ENCODE measurements around the gene TRABD2B. TPM values are rescaled to one million over a fixed set of nuclear protein-coding genes. Genes with fewer than 3 reads are reported as not detected.
"Not testable (repeated sequence)": the region's sequence is repeated elsewhere in the genome, so short reads cannot be mapped to it uniquely, and the experiment has no call there.

Gene TRABD2B
- total RNA-seq, 1 experiment from 2014 or later = not detected

GRCh38 chr1:47964636-47965035 is 32.5 kb downstream of the TRABD2B start:
- intact Hi-C loops (cut with micrococcal nuclease; ENCODE audit: unreplicated experiment) = no loop called here
- CTCF ChIA-PET = no interaction called here
- no TSS peak for BruUV-seq (replicated peaks)
- Histone ChIP-seq H3K27ac (ENCODE audit: low read depth, low read length, poor library complexity, severe bottlenecking) (no peak overlapping the region), H3K36me3 (ENCODE audit: insufficient read depth, low read length, poor library complexity, severe bottlenecking) (no peaks in the 10 kb centered on the region), H3K4me1 (ENCODE audit: insufficient read depth, low read length, poor library complexity, severe bottlenecking) (no peaks in the 10 kb centered on the region), H3K27me3 (replicated peaks; ENCODE audit: insufficient read depth, low read depth, low read length, poor library complexity) (no peaks in the 10 kb centered on the region), H3K4me3 (ENCODE audit: low read depth, low read length, poor library complexity, severe bottlenecking) (no peak overlapping the region), H3K9me3 (ENCODE audit: low read depth, low read length, poor library complexity, severe bottlenecking) (no peaks in the 10 kb centered on the region)
- DNase-seq (ENCODE audit: low spot score) = no peak
- POLR2A ChIA-PET (ENCODE audit: low non-redundant PET) = no interaction called here
- TF ChIP-seq EZH2 (IDR thresholded peaks at IDR 0.05; ENCODE audit: borderline replicate concordance, low read depth, low read length, poor library complexity, severe bottlenecking) (no peak), CTCF (conservative IDR thresholded peaks at IDR 0.05; ENCODE audit: low read depth, low read length) (no peak)

- DNase-seq (ENCODE audit: low spot score) = no peak
- no TSS peak for BruUV-seq (replicated peaks)
- intact Hi-C loops (cut with micrococcal nuclease; ENCODE audit: unreplicated experiment) = no loop called here
- TF ChIP-seq CTCF (conservative IDR thresholded peaks at IDR 0.05; ENCODE audit: low read depth, low read length) (no peak), EZH2 (IDR thresholded peaks at IDR 0.05; ENCODE audit: borderline replicate concordance, low read depth, low read length, poor library complexity, severe bottlenecking) (no peak)
- no peak overlapping the region for H3K4me3 ChIP-seq (ENCODE audit: low read depth, low read length, poor library complexity, severe bottlenecking)
- no peaks in the 10 kb centered on the region for H3K27me3 ChIP-seq (replicated peaks; ENCODE audit: insufficient read depth, low read depth, low read length, poor library complexity)
- no peak overlapping the region for H3K27ac ChIP-seq (ENCODE audit: low read depth, low read length, poor library complexity, severe bottlenecking)
- H3K9me3 ChIP-seq (ENCODE audit: low read depth, low read length, poor library complexity, severe bottlenecking) = no peaks in the 10 kb centered on the region
- no peaks in the 10 kb centered on the region for H3K36me3 ChIP-seq (ENCODE audit: insufficient read depth, low read length, poor library complexity, severe bottlenecking)
- POLR2A ChIA-PET (ENCODE audit: low non-redundant PET) = no interaction called here
- no peaks in the 10 kb centered on the region for H3K4me1 ChIP-seq (ENCODE audit: insufficient read depth, low read length, poor library complexity, severe bottlenecking)
- CTCF ChIA-PET = no interaction called here
Observed at GRCh38 chr1:47963568-47964358, 33.4 kb downstream of the TRABD2B start.

GRCh38 chr1:47962750-47963492 is 34.3 kb downstream of the TRABD2B start:
- intact Hi-C loops (cut with micrococcal nuclease; ENCODE audit: unreplicated experiment) = no loop called here
- DNase-seq (ENCODE audit: low spot score) = no peak
- no TSS peak for BruUV-seq (replicated peaks)
- H3K27me3 ChIP-seq (replicated peaks; ENCODE audit: insufficient read depth, low read depth, low read length, poor library complexity) = no peaks in the 10 kb centered on the region
- H3K27ac ChIP-seq (ENCODE audit: low read depth, low read length, poor library complexity, severe bottlenecking) = no peak overlapping the region
- H3K4me3 ChIP-seq (ENCODE audit: low read depth, low read length, poor library complexity, severe bottlenecking) = no peak overlapping the region
- CTCF ChIA-PET = no interaction called here
- POLR2A ChIA-PET (ENCODE audit: low non-redundant PET) = no interaction called here
- no peaks in the 10 kb centered on the region for H3K4me1 ChIP-seq (ENCODE audit: insufficient read depth, low read length, poor library complexity, severe bottlenecking)
- H3K9me3 ChIP-seq (ENCODE audit: low read depth, low read length, poor library complexity, severe bottlenecking) = no peaks in the 10 kb centered on the region
- H3K36me3 ChIP-seq (ENCODE audit: insufficient read depth, low read length, poor library complexity, severe bottlenecking) = no peaks in the 10 kb centered on the region
- TF ChIP-seq CTCF (conservative IDR thresholded peaks at IDR 0.05; ENCODE audit: low read depth, low read length) = no peak

GRCh38 chr1:47961835-47962234 is 35.4 kb downstream of the TRABD2B start:
- POLR2A ChIA-PET (ENCODE audit: low non-redundant PET); BruUV-seq (replicated peaks); H3K4me1 ChIP-seq (ENCODE audit: insufficient read depth, low read length, poor library complexity, severe bottlenecking); CTCF ChIA-PET; H3K27me3 ChIP-seq (replicated peaks; ENCODE audit: insufficient read depth, low read depth, low read length, poor library complexity); H3K36me3 ChIP-seq (ENCODE audit: insufficient read depth, low read length, poor library complexity, severe bottlenecking); H3K27ac ChIP-seq (ENCODE audit: low read depth, low read length, poor library complexity, severe bottlenecking); DNase-seq (ENCODE audit: low spot score); H3K9me3 ChIP-seq (ENCODE audit: low read depth, low read length, poor library complexity, severe bottlenecking); H3K4me3 ChIP-seq (ENCODE audit: low read depth, low read length, poor library complexity, severe bottlenecking); intact Hi-C loops (cut with micrococcal nuclease; ENCODE audit: unreplicated experiment): not testable (repeated sequence)

DNA sequence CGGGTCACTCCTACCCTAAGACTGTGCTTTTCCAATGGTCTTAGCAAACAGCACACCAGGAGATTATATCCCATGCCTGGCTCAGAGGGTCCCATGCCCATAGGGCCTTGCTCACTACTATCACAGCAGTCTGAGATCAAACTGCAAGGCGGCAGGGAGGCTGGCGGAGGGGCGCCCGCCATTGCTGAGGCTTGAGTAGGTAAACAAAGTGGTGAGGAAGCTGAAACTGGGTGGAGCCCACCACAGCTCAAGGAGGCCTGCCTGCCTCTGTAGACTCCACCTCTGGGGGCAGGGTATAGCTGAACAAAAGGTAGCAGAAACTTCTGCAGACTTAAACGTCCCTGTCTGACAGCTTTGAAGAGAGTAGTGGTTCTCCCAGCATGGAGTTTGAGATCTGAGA is 40.7 kb downstream of the TRABD2B start:
- CTCF ChIA-PET; H3K36me3 ChIP-seq (ENCODE audit: insufficient read depth, low read length, poor library complexity, severe bottlenecking); intact Hi-C loops (cut with micrococcal nuclease; ENCODE audit: unreplicated experiment); POLR2A ChIA-PET (ENCODE audit: low non-redundant PET); DNase-seq (ENCODE audit: low spot score); H3K4me1 ChIP-seq (ENCODE audit: insufficient read depth, low read length, poor library complexity, severe bottlenecking); H3K27ac ChIP-seq (ENCODE audit: low read depth, low read length, poor library complexity, severe bottlenecking); H3K9me3 ChIP-seq (ENCODE audit: low read depth, low read length, poor library complexity, severe bottlenecking); H3K4me3 ChIP-seq (ENCODE audit: low read depth, low read length, poor library complexity, severe bottlenecking); H3K27me3 ChIP-seq (replicated peaks; ENCODE audit: insufficient read depth, low read depth, low read length, poor library complexity); BruUV-seq (replicated peaks): not testable (repeated sequence)

All from A673 (cell line).